ENCODE results near the gene SEC22C. TPM values are rescaled to one million over a fixed set of nuclear protein-coding genes. Genes with fewer than 3 reads are reported as not detected.

SEC22C gene
- total and polyA plus RNA-seq, 2 donors (not counting 1 experiment from before 2014, with no cell fraction given), result 50.8 to 86.0 TPM

DNA sequence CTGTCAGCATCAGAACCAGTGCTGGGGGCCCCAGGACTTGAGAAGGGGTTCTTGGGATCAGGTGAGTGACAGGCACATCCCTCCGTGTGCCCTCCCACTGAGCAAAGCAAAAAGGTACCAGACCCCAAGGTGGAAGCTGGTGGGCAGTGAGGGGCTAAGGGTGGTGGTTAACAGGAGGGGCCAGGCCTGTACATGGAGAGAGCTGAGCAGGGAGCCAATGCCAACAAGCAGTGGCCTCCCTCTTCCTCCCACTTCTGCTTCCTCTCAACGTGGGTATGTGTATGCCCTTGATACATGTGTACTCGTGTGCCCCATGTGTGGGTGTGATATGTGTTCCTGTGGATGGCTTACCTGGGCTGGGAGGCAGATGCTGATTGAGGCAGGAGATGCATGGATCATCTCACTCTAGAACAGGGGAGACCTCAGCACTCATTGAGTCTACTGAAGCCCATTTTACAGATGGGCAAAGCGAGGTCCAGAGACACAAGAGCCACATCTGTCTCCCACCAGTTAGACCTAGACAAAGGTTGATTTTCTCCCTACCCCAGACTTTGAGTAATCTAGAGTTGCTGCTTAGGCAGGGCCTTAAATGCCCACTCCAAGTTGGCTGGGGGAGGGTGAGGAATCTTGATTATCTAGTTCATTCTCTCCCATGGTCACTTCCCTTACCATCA, 78.4 kb downstream of the SEC22C start:
- TF ChIP-seq CTCF (conservative IDR thresholded peaks at IDR 0.05 in 1 of 2, IDR thresholded peaks at IDR 0.05 in 1 of 2; ENCODE audit: low read depth in 1 of 2, low read length in 2 of 2), result no peak
- TF ChIP-seq EZH2 (IDR thresholded peaks at IDR 0.05; ENCODE audit: low read length, missing control alignments), result no peak
- Histone ChIP-seq H3K9ac (ENCODE audit: insufficient read depth, low read length) (no peak overlapping the region), H3K36me3 (ENCODE audit: control insufficient read depth, insufficient read depth, low read length) (no peaks in the 10 kb centered on the region), H3K27ac (ENCODE audit: insufficient read depth, low read length) (no peak overlapping the region), H3K27me3 (ENCODE audit: control insufficient read depth, insufficient read depth, low read length) (peaks cover 37% of the 10 kb centered on the region), H2AFZ (ENCODE audit: low read length) (no peak overlapping the region), H3K4me2 (ENCODE audit: extremely low read depth, insufficient read depth, low read length) (no peak overlapping the region), H3K4me1 (ENCODE audit: control insufficient read depth, extremely low read depth, insufficient read depth, low read length) (no peaks in the 10 kb centered on the region), H3K9me3 (ENCODE audit: control insufficient read depth, insufficient read depth, low read depth, low read length) (no peaks in the 10 kb centered on the region), H3K4me3 (replicated peaks in 1 of 4; ENCODE audit: control extremely low read depth in 1 of 4, insufficient read depth in 1 of 4, low read depth in 3 of 4, low read length in 4 of 4) (no peak overlapping the region), H4K20me1 (ENCODE audit: control insufficient read depth, extremely low read depth, insufficient read depth, low read length) (no peaks in the 10 kb centered on the region), H3K79me2 (ENCODE audit: control insufficient read depth, insufficient read depth, low read length) (no peaks in the 10 kb centered on the region)
- DNase-seq (ENCODE audit: low read depth in 2 of 2), result no peak

GRCh38 chr3:42502429-42503250, 79.1 kb downstream of the SEC22C start, which contains the start of gene VIPR1:
VIPR1 (plus strand) TSS chr3:42502643; CDS start chr3:42502736, 93 bp downstream.
- H3K27me3 ChIP-seq (ENCODE audit: control insufficient read depth, insufficient read depth, low read length), result peaks cover 33% of the 10 kb centered on the region
- no peaks in the 10 kb centered on the region for H3K9me3 ChIP-seq (ENCODE audit: control insufficient read depth, insufficient read depth, low read depth, low read length)
- no peak within 1 kb of the TSS for H3K9ac ChIP-seq (ENCODE audit: insufficient read depth, low read length)
- no peaks in the 10 kb centered on the region for H4K20me1 ChIP-seq (ENCODE audit: control insufficient read depth, extremely low read depth, insufficient read depth, low read length)
- no peak for TF ChIP-seq CTCF (conservative IDR thresholded peaks at IDR 0.05 in 1 of 2, IDR thresholded peaks at IDR 0.05 in 1 of 2; ENCODE audit: low read depth in 1 of 2, low read length in 2 of 2)
- peak; percentile 16 for TF ChIP-seq EZH2 (IDR thresholded peaks at IDR 0.05; ENCODE audit: low read length, missing control alignments)
- no peaks in the 10 kb centered on the region for H3K36me3 ChIP-seq (ENCODE audit: control insufficient read depth, insufficient read depth, low read length)
- H3K4me2 ChIP-seq (ENCODE audit: extremely low read depth, insufficient read depth, low read length), result peak within 1 kb of the TSS; percentile 25
- peak in 1 of 2 donors; percentile 8 for DNase-seq (ENCODE audit: low read depth in 2 of 2)
- no peak within 1 kb of the TSS for H3K27ac ChIP-seq (ENCODE audit: insufficient read depth, low read length)
- no peak within 1 kb of the TSS for H2AFZ ChIP-seq (ENCODE audit: low read length)
- peak within 1 kb of the TSS in 2 of 4 experiments; percentile 7 to 36 for H3K4me3 ChIP-seq (replicated peaks in 1 of 4; ENCODE audit: control extremely low read depth in 1 of 4, insufficient read depth in 1 of 4, low read depth in 3 of 4, low read length in 4 of 4)
- no peaks in the 10 kb centered on the region for H3K79me2 ChIP-seq (ENCODE audit: control insufficient read depth, insufficient read depth, low read length)
- no peaks in the 10 kb centered on the region for H3K4me1 ChIP-seq (ENCODE audit: control insufficient read depth, extremely low read depth, insufficient read depth, low read length)

GRCh38 chr3:42501681-42502428, 79.9 kb downstream of the SEC22C start:
- H3K79me2 ChIP-seq (ENCODE audit: control insufficient read depth, insufficient read depth, low read length), result no peaks in the 10 kb centered on the region
- peak overlapping the region in 2 of 4 experiments; percentile 7 to 36 for H3K4me3 ChIP-seq (replicated peaks in 1 of 4; ENCODE audit: control extremely low read depth in 1 of 4, insufficient read depth in 1 of 4, low read depth in 3 of 4, low read length in 4 of 4)
- peak overlapping the region; percentile 25 for H3K4me2 ChIP-seq (ENCODE audit: extremely low read depth, insufficient read depth, low read length)
- H3K27me3 ChIP-seq (ENCODE audit: control insufficient read depth, insufficient read depth, low read length), result peaks cover 33% of the 10 kb centered on the region
- no peak overlapping the region for H2AFZ ChIP-seq (ENCODE audit: low read length)
- TF ChIP-seq CTCF (conservative IDR thresholded peaks at IDR 0.05 in 1 of 2, IDR thresholded peaks at IDR 0.05 in 1 of 2; ENCODE audit: low read depth in 1 of 2, low read length in 2 of 2), result peak; percentile 38 to 44
- TF ChIP-seq EZH2 (IDR thresholded peaks at IDR 0.05; ENCODE audit: low read length, missing control alignments), result peak; percentile 88
- no peaks in the 10 kb centered on the region for H4K20me1 ChIP-seq (ENCODE audit: control insufficient read depth, extremely low read depth, insufficient read depth, low read length)
- no peak overlapping the region for H3K27ac ChIP-seq (ENCODE audit: insufficient read depth, low read length)
- no peaks in the 10 kb centered on the region for H3K9me3 ChIP-seq (ENCODE audit: control insufficient read depth, insufficient read depth, low read depth, low read length)
- peak; percentile 15 to 26 for DNase-seq (ENCODE audit: low read depth in 2 of 2)
- H3K9ac ChIP-seq (ENCODE audit: insufficient read depth, low read length), result no peak overlapping the region
- no peaks in the 10 kb centered on the region for H3K4me1 ChIP-seq (ENCODE audit: control insufficient read depth, extremely low read depth, insufficient read depth, low read length)
- no peaks in the 10 kb centered on the region for H3K36me3 ChIP-seq (ENCODE audit: control insufficient read depth, insufficient read depth, low read length)
